GM21528 (cell line): ENCODE results near the gene OR6C68.
"Not testable (repeated sequence)": the region's sequence is repeated elsewhere in the genome, so short reads cannot be mapped to it uniquely, and the experiment has no call there.

Experiments
- ATAC-seq: cut with Tn5 transposase; IDR thresholded peaks from one replicate; pipeline ENCODE4 v1.9.1; 2021; ENCODE audit warnings: mild to moderate bottlenecking, moderate library complexity; ENCODE audit not compliant: unreplicated experiment, low FRiP score

The OR6C68 gene

DNA sequence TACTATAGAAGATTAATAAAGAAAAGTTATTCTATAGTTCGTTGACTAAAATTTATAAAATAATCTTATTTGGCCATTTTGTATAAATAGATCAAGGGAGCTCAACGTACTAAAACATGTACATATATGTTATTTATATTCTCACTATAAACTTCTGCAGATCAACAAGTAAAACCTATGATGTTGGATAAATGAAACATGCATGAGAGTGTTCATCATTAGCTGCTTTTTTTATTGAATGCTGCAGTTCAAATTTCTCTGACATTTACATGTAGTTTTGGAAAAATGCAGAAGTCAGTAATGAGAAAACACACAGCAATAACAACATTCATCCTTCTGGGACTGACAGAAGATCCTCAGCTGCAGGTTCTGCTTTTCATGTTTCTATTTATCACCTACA, at the start of gene OR6C68:
TSS of gene OR6C68 (plus strand) at position 301 of the 400 bp plus-strand sequence. CDS start at position 301, 0 bp downstream.
- ATAC-seq, result no peak

DNA sequence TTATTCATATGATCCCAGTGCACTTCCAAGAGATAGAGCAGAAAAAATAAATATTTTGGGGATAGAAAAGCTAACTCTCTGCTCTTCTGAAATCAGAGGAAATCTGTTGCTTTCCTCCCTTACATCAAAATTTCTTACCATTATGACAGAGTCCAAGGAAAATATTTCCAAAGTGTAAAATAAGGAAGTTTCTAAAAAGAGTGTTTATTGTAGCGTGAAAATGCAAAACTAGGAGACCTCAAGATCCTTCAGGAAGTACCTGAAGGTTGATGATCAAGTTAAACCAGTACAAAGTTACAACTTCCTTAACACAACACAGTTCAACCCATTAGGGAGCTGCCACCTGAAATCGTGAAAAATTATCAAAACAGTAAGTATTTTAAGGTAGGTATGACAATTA, 48.4 kb upstream of the OR6C68 start, which contains the start of gene OR6C2:
TSS of gene OR6C2 (plus strand) at position 301 of the 400 bp plus-strand sequence. CDS start 8,138 bp downstream, outside the sequence.
- no peak for ATAC-seq

GRCh38 chr12:55445357-55445756, 46.8 kb upstream of the OR6C68 start:
- ATAC-seq, result no peak

GRCh38 chr12:55446326-55446725, 45.9 kb upstream of the OR6C68 start:
- no peak for ATAC-seq

- ATAC-seq, result no peak
Measured at GRCh38 chr12:55448825-55449224, 43.4 kb upstream of the OR6C68 start.

DNA sequence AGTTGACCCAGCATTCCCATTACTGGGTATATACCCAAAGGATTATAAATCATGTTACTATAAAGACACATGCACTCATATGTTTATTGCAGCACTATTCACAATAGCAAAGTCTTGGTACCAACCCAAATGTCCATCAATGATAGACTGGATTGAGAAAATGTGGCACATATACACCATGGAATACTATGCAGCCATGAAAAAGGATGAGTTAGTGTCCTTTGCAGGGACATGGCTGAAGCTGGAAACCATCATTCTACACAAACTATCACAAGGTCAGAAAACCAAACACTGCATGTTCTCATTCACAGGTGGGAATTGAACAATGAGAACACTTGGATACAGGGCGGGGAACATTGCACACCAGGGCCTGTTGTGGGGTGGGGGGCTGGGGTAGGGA, 27.3 kb upstream of the OR6C68 start:
- ATAC-seq, result not testable (repeated sequence)

- ATAC-seq, result peak; percentile 83
Measured at GRCh38 chr12:55467836-55468235, 24.3 kb upstream of the OR6C68 start.

DNA sequence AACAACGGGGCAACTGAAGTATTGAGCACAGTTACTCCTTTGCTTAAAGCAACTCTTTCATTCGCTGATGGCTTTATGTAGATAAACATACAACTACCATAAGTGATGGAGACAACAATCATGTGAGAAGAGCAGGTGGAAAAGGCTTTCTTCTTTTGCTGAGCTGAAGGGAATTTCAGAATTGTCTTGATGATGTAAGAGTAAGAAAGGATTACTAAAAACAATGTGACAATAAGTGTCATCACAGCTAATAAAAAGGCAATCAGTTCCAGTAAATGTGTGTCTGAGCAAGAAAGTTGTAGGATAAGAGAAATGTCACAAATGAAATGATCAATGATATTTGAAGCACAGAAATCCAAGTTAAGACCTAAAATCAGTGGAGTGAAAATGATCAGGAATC, 22.9 kb upstream of the OR6C68 start:
- ATAC-seq, result no peak

GRCh38 chr12:55470088-55470829, 21.9 kb upstream of the OR6C68 start, which contains the start of gene OR6C70:
Gene OR6C70 (minus strand): TSS chr12:55470138. CDS start chr12:55470138, 0 bp downstream.
- no peak for ATAC-seq

GRCh38 chr12:55472264-55472663, 19.9 kb upstream of the OR6C68 start:
- ATAC-seq, result no peak

DNA sequence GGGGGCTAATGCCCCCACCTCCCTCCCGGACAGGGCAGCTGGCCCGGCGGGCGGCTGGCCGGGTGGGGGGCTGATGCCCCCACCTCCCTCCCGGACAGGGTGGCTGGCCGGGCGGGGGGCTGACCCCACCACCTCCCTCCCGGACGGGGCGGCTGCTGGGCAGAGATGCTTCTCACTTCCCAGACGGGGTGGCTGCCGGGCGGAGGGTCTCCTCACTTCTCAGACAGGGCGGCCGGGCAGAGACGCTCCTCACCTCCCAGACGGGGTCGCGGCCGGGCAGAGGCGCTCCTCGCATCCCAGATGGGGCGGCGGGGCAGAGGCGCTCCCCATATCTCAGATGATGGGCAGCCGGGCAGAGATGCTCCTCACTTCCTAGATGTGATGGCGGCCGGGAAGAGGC, 13.0 kb upstream of the OR6C68 start:
- not testable (repeated sequence) for ATAC-seq

GRCh38 chr12:55484284-55484683, 7.9 kb upstream of the OR6C68 start:
- ATAC-seq, result not testable (repeated sequence)

- ATAC-seq, result no peak
Measured at GRCh38 chr12:55495490-55495889, 3.3 kb downstream of the OR6C68 start.

GRCh38 chr12:55499231-55499630, 7.1 kb downstream of the OR6C68 start:
- ATAC-seq, result no peak

GRCh38 chr12:55499810-55500252, 7.7 kb downstream of the OR6C68 start:
- no peak for ATAC-seq

DNA sequence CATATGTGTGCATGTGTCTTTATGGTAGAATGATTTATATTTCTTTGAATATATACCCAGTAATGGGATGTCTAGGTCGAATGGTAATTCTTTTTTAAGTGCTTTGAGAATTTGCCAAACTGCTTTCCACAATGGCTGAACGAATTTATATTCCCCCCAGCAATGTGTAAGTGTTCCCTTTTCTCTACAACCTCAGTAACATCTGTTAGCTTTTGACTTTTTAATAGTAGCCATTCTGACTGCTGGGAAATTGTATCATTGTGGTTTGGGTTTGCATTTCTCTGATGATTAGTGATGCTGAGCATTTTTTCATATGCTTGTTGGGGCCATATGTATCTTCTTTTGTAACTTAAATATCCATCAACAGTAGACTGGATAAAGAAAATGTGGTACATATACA, 9.4 kb downstream of the OR6C68 start:
- ATAC-seq, result no peak

- no peak for ATAC-seq
Measured at GRCh38 chr12:55515696-55516095, 23.5 kb downstream of the OR6C68 start.

GRCh38 chr12:55516391-55516790, 24.2 kb downstream of the OR6C68 start:
- no peak for ATAC-seq
